Skin of body (tissue), 2 donors: ENCODE data around the gene SETBP1. TPM values are rescaled to one million over a fixed set of nuclear protein-coding genes. Genes with fewer than 3 reads are reported as not detected.

Experiments used
- DNase-seq: peaks from one replicate; lab custom pipeline; 2025; lab: John Stamatoyannopoulos, UW
- total RNA-seq: library from RNA; depleted of rRNA; stranded (reverse); fragments of >200 nt; gene quantifications from one replicate; pipeline ENCODE4 v1.2.3, GENCODE V29; 2014

SETBP1 gene
- total RNA-seq, 1 donor from 2014 or later = 24.1 TPM

GRCh38 chr18:44866103-44866502 is 185.4 kb downstream of the SETBP1 start:
- DNase-seq = no peak

GRCh38 chr18:44869533-44869932 is 188.8 kb downstream of the SETBP1 start:
- no peak for DNase-seq

GRCh38 chr18:44870631-44871502 is 190.2 kb downstream of the SETBP1 start:
- DNase-seq = no peak

GRCh38 chr18:44871771-44872170 is 191.1 kb downstream of the SETBP1 start:
- DNase-seq = no peak

GRCh38 chr18:44876024-44876423 is 195.3 kb downstream of the SETBP1 start:
- no peak for DNase-seq

- no peak for DNase-seq
Measured at GRCh38 chr18:44876755-44877154, 196.1 kb downstream of the SETBP1 start.

- no peak for DNase-seq
Measured at GRCh38 chr18:44878335-44878734, 197.6 kb downstream of the SETBP1 start.

GRCh38 chr18:44880170-44880569 is 199.5 kb downstream of the SETBP1 start:
- DNase-seq = no peak

GRCh38 chr18:44881461-44882162 is 200.9 kb downstream of the SETBP1 start:
- DNase-seq = no peak

- no peak for DNase-seq
Measured at GRCh38 chr18:44882163-44882868, 201.6 kb downstream of the SETBP1 start.

GRCh38 chr18:44883671-44884070 is 203.0 kb downstream of the SETBP1 start:
- no peak for DNase-seq

GRCh38 chr18:44884431-44884830 is 203.7 kb downstream of the SETBP1 start:
- DNase-seq = no peak

GRCh38 chr18:44885507-44885906 is 204.8 kb downstream of the SETBP1 start:
- no peak for DNase-seq

- no peak for DNase-seq
Measured at GRCh38 chr18:44887227-44887631, 206.5 kb downstream of the SETBP1 start.

GRCh38 chr18:44889111-44889510 is 208.4 kb downstream of the SETBP1 start:
- DNase-seq = no peak

- DNase-seq = no peak
Measured at GRCh38 chr18:44893045-44893706, 212.5 kb downstream of the SETBP1 start.

GRCh38 chr18:44893966-44894365 is 213.3 kb downstream of the SETBP1 start:
- no peak for DNase-seq

- no peak for DNase-seq
Measured at GRCh38 chr18:44895176-44895798, 214.6 kb downstream of the SETBP1 start.

- DNase-seq = no peak
Measured at GRCh38 chr18:44896846-44897245, 216.2 kb downstream of the SETBP1 start.

GRCh38 chr18:44897411-44897810 is 216.7 kb downstream of the SETBP1 start:
- no peak for DNase-seq

GRCh38 chr18:44897816-44898215 is 217.1 kb downstream of the SETBP1 start:
- no peak for DNase-seq
